Hematopoietic multipotent progenitor cell treated with erythropoietin and hydrocortisone succinate and interleukin-3 and kit ligand, for 8 days (in vitro differentiated cells): ENCODE results near the gene FOXO1.

Source experiments
- DNase-seq: peaks from one replicate; pipeline ENCODE4 v3.0.0-alpha.2; 2015

Gene FOXO1

GRCh38 chr13:40571338-40571963 is 95.0 kb downstream of the FOXO1 start:
- no peak for DNase-seq

- no peak for DNase-seq
Measured at GRCh38 chr13:40570930-40571329, 95.5 kb downstream of the FOXO1 start.

- no peak for DNase-seq
Measured at GRCh38 chr13:40569024-40569350, 97.5 kb downstream of the FOXO1 start.

DNA sequence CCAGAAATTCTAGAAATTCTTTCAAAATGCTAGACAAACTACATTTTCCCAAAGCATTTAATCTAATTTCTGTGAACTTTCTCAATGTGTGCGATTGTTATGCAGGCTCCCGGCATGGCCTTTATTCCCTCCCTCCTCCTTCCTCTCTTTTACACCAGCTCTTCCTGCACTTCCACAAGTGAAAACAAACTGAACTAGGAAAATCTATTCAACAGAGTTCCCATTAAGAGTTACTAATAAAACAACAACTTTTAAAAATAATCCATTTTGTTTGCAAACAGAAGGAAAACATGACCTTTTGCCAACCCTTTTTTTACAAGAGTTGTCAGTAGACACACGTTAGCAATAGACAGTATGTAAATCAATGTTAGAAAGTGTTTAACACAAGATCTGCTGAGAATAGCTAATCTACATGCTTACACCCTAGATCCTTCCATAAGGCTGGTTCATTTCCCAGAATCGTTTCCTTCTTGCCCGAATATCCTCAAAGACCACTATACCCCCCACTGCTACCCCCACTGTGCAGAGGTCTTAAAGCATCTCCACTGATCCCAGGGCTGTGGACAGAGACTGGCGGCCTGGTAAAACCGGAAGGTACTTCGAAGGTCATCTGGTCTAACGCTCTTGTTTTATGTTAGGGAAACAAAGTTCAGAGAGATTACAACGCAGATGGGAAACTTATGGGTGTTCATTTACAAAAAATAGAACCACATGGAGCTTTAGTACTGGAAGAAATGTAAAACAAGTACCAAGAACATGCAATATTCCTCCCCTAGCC is 98.0 kb downstream of the FOXO1 start:
- DNase-seq, result no peak

DNA sequence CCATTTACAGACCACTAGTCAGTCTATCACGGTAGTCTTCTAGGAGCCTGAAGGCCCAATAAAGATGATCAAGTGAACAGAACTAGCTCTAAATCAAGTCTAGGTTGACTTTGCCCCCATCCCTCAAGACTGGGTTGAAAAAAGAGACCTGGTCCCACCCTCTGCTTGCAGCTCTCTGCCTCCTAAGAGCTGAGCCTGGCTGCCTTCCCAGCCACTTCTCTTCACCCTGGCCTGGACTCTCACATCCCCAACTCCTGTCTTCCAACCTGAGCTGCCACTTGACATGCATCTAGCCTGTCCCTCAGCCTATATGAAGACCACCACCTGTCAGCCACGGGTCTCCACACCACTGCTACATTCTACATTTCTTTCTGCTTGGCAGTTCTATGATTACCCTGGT is 99.6 kb downstream of the FOXO1 start:
- no peak for DNase-seq

DNA sequence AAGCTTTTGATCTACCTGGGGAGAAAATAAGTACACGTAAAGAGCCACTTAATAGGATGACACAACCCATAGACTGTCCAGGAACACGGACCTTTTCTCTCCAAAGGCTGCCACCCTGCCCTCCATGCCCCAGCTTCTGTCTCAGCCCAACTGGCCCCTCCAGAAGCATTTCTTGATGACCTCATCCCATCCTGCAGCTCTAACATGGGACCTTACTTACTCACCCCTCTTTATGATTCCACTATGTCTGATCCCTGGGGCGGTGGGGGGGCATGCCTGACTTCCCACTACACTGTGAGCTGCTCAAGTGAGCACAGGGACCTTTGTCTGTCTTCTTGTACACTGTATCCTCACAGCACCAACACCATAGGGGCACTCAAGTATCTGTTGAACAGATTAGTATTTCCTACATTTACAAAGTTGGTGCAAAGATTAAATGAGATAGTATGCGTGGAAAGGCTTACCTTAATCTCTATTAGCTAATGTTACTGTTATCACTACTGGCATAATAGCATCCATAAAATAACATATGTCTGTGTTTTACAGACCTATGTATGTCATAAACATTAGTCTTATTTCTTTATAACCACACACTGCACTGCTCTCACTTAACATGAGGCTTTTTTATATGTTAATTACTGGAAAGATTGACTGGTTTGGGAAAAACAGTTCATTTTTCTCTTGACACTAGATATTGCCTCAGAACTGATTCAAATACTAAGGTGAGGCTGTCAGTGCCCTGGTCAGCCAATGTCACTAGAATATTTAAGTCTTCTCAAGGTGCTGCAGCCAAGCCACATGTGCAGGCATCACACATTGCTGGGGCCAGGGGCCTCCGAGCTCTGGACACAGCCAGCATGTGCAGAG is 100.9 kb downstream of the FOXO1 start:
- DNase-seq, result no peak

DNA sequence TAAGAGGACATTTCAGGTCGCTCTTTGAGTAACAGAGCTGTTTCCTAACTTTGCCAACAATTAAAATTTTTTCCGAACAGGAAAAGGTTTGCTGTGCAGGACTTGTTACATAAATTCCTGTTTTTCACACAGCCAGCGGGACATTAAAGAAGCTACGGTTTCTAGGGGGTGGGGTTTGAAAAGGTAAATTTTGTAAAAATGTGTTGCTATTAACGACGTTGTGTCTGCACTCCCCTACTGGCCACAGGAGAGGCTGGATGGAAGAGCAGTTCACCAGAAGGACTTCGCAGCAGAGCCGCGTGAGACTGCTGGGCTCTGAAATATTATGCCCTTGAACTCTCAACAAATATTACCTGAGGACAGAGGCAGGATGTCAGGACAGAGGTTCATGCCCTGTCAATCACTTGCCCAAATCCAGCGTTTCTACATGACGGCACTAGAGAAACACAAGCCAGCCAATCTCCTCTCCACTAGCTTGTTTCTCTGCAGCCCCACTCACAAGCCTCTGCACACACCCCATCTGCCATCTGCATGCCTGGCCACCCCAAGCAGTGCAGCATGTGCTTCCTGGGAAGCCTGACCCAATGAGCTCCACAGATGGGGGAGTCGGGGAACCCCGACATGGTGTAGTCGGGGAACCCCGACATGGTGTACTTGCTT is 102.0 kb downstream of the FOXO1 start:
- DNase-seq, result no peak

GRCh38 chr13:40563350-40564125 is 102.9 kb downstream of the FOXO1 start:
- no peak for DNase-seq

- no peak for DNase-seq
Measured at GRCh38 chr13:40562975-40563349, 103.5 kb downstream of the FOXO1 start.

- DNase-seq, result no peak
Measured at GRCh38 chr13:40559915-40560314, 106.5 kb downstream of the FOXO1 start.

- peak; percentile 25 for DNase-seq
Measured at GRCh38 chr13:40558656-40559055, 107.8 kb downstream of the FOXO1 start.

DNA sequence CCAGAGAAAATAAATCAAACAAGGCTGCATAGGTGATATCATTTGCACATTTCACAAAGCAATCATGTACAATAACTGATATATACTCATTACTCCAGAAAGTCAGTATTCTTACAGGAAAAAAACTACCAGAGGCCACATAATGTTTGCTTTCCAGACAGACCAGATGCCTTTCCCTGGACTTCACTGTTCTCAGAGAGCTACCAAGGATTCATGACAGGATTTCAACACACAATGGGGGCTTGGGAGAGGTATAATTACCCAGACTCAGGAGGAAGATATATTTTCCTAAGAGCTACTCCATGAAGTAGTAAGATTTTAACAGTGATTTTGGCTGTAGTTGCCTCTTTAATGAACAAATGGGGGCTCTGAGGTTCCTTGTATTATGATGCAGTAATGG is 110.0 kb downstream of the FOXO1 start:
- DNase-seq, result no peak

GRCh38 chr13:40553356-40553755 is 113.1 kb downstream of the FOXO1 start:
- DNase-seq, result no peak

DNA sequence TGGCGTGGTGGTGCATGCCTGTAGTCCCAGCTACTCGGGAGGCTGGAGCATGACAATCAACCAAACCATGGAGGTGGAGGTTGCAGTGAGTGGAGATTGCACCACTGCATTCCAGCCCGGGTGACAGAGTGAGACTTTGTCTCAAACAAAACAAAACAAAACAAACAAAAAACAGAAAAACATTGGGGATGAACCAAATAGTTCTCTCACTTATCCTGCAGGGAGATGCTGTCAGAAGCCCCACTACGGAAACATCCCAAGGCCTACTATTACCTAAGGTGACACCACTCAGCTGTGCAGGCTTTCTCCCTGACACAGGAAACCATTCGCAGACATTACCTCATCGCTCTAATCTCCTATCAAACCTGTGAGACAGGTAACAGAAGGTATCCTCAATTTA is 113.5 kb downstream of the FOXO1 start:
- DNase-seq, result no peak

- DNase-seq, result no peak
Measured at GRCh38 chr13:40550130-40550529, 116.3 kb downstream of the FOXO1 start.

GRCh38 chr13:40549500-40550094 is 116.8 kb downstream of the FOXO1 start:
- no peak for DNase-seq

- no peak for DNase-seq
Measured at GRCh38 chr13:40547591-40548315, 118.7 kb downstream of the FOXO1 start.

DNA sequence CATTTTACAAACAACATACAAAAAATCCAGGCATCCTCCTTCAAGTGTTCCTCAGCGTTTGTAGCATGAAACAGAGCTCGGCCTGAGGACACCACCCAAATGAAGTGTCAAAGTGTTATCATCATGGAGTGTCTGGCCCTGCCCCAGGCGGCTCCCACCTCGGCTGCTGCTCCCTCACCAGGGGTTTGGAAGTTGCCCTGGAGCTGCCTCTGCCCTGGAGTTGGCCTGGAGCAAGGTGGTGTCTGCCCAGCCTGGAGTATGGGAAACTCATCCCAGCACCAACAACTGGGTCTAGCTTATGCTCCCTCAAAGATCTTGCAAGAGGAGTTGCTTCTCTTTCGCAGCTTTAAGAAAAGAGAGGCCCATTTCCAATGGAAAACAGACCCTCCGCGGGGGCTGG is 120.4 kb downstream of the FOXO1 start:
- no peak for DNase-seq

GRCh38 chr13:40540328-40541044 is 126.0 kb downstream of the FOXO1 start:
- DNase-seq, result no peak

DNA sequence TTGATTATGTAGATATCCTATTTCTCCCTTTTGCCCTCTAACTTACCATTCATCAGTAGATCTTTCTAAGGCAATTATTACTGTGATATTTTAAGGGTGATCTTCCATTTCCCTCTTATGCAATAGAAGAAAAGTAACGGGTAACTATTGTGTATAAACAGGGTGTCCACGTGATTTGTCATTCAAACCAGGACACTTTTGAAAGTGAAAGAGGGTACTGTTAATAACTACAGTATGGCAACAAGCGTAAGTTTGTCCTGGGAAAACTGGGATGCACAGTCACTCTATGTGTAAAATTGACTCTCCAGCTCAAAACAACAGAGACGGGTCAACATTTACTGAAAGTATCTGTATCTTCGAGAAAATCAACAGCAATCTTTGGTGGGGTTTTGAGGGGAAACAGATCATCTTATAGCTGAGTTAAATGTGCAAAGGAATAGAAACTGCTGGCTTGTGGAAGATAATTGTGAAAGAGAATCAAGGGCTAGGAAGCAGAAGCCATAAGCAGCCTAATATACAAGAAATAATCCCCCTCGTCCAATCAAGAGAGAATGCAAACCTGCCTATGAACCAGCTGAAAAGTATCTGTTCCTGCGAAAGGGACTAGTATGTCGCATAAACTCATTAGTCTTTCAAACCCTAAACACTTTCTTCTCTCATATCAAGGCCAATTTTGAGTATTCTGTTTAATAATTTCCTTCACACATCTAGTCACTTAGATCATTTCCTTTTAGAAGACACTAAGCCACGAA is 126.7 kb downstream of the FOXO1 start:
- DNase-seq, result no peak
